ENCODE results near the gene ZNF500.

DNA sequence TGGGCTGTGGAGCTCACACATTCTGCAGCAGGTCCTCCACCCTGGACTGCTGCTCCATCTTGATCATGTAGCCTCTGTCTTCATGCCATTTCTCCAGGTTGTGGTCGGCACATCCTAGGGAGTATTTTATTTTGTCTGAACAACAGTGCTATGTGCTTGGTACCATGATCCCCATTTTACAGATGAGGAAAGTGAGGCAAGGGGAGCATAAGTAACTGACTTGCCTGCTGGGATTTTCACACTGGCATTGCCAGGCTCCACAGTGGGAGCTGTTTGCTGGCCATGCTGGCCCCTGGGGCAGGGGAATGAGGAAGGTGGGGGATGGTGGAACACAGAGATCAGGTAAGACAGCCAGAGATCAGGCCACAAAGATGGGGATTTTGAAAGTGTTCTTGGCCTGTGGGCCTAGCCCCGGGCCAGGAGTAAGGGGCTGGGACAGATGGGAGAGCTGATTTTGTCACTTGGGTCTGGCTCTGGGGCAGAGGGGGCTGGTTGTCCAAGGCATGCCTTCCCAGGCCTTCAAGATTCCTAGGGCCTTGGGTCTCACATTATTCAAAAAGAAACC lies 9.3 kb upstream of the ZNF500 start:
- TF ChIP-seq POLR2A (IDR thresholded peaks at IDR 0.05) = no peak
- TF ChIP-seq POLR2AphosphoS5 (IDR thresholded peaks at IDR 0.05) = no peak

Measured in sigmoid colon (tissue), 4 donors.